Kidney capillary endothelial cell (primary cell): Measurements from ENCODE around the gene HOTAIR.

Experiments
- DNase-seq: peaks from one replicate; pipeline ENCODE4 v3.0.0-alpha.2; 2018; ENCODE audit warnings: low spot score

The HOTAIR gene

GRCh38 chr12:53944907-53945847, 29.6 kb downstream of the HOTAIR start:
- no peak for DNase-seq

GRCh38 chr12:53944209-53944608, 30.5 kb downstream of the HOTAIR start:
- DNase-seq, result no peak

GRCh38 chr12:53942467-53942997, 32.2 kb downstream of the HOTAIR start:
- no peak for DNase-seq

GRCh38 chr12:53941750-53942149, 33.0 kb downstream of the HOTAIR start:
- DNase-seq, result no peak

- no peak for DNase-seq
Measured at GRCh38 chr12:53941187-53941586, 33.6 kb downstream of the HOTAIR start.

- DNase-seq, result no peak
Measured at GRCh38 chr12:53940443-53941014, 34.2 kb downstream of the HOTAIR start.

- DNase-seq, result no peak
Measured at GRCh38 chr12:53939141-53940108, 35.3 kb downstream of the HOTAIR start.

GRCh38 chr12:53938326-53939140, 36.2 kb downstream of the HOTAIR start, which contains the start of gene HOXC13:
HOXC13 (plus strand) TSS chr12:53938831; CDS start chr12:53938907, 76 bp downstream.
- DNase-seq, result no peak

GRCh38 chr12:53937596-53938325, 37.0 kb downstream of the HOTAIR start:
- DNase-seq, result no peak

- no peak for DNase-seq
Measured at GRCh38 chr12:53937099-53937498, 37.7 kb downstream of the HOTAIR start.

GRCh38 chr12:53935383-53936341, 39.1 kb downstream of the HOTAIR start:
- DNase-seq, result no peak

- DNase-seq, result no peak
Measured at GRCh38 chr12:53932915-53933314, 41.8 kb downstream of the HOTAIR start.

- DNase-seq, result no peak
Measured at GRCh38 chr12:53931844-53932581, 42.7 kb downstream of the HOTAIR start.

GRCh38 chr12:53930591-53931255, 44.0 kb downstream of the HOTAIR start:
- DNase-seq, result no peak

GRCh38 chr12:53929527-53929926, 45.2 kb downstream of the HOTAIR start:
- DNase-seq, result no peak

- no peak for DNase-seq
Measured at GRCh38 chr12:53928054-53928835, 46.5 kb downstream of the HOTAIR start.
